Measurements from ENCODE around the gene LYSET. TPM values are rescaled to one million over a fixed set of nuclear protein-coding genes. Genes with fewer than 3 reads are reported as not detected.
"Not testable (repeated sequence)": the region's sequence is repeated elsewhere in the genome, so short reads cannot be mapped to it uniquely, and the experiment has no call there.

The LYSET gene
- total and polyA plus RNA-seq, 10 of the 15 experiments (the other 5 are each of a cell fraction or from before 2014, with no cell fraction given), result 11.9 to 34.5 (median 21.2) TPM

- WGBS (ENCODE audit: insufficient coverage, insufficient replicate concordance, low lambda C conversion rate, missing lambda C conversion rate), result 43% methylated on average over 6 of the region's 6 CpGs
- H3K9me3 ChIP-seq (replicated peaks; ENCODE audit: control insufficient read depth, insufficient read depth, low read length); H3K4me2 ChIP-seq (ENCODE audit: control insufficient read depth, insufficient read depth); H3K27ac ChIP-seq (ENCODE audit: control insufficient read depth, insufficient read depth); H2AFZ ChIP-seq (ENCODE audit: control insufficient read depth, low read depth, low read length); H3K79me2 ChIP-seq (ENCODE audit: control insufficient read depth, insufficient read depth, low read length); ATAC-seq; H3K36me3 ChIP-seq (ENCODE audit: control insufficient read depth in 2 of 2, insufficient read depth in 2 of 2, low read length in 1 of 2); H3K9ac ChIP-seq (ENCODE audit: control insufficient read depth, insufficient read depth, low read length); DNase-seq (ENCODE audit: low read depth, low spot score); H3K4me3 ChIP-seq; H4K20me1 ChIP-seq (ENCODE audit: control insufficient read depth, insufficient read depth); BruUV-seq (replicated peaks); H3K4me1 ChIP-seq (ENCODE audit: control insufficient read depth, insufficient read depth, low read length); FAIRE-seq; in situ Hi-C loops (cut with MboI); H3K27me3 ChIP-seq (replicated peaks in 1 of 2; ENCODE audit: control insufficient read depth in 2 of 2, insufficient read depth in 2 of 2, low read length in 1 of 2): not testable (repeated sequence)
- ChIA-PET POLR2A (interaction anchor here (0.5 to 0.6 kb wide), 2 partner anchors 12 to 402 kb away, joined by 4 to 9 read pairs; no protein-coding TSS in a partner anchor), SMC1A (ENCODE audit: uncharacterized antibody, unreplicated experiment) (interaction anchor here (7.8 kb wide), 1 partner anchor 7 kb away, joined by 69 read pairs; no protein-coding TSS in a partner anchor), RAD21 (ENCODE audit: unreplicated experiment) (interaction anchor here (0.9 to 1.1 kb wide), 2 partner anchors 15 to 57 kb away, joined by 4 read pairs; partner anchors contain the start of genes LYSET and MOAP1), CTCF (interaction anchor here (0.6 to 5.4 kb wide), 6 partner anchors 9 to 236 kb away, joined by 3 to 47 read pairs (median 4); no protein-coding TSS in a partner anchor)
- intact Hi-C loops (cut with micrococcal nuclease; ENCODE audit: unreplicated experiment), result loop anchor here (5.0 to 10.0 kb wide), 2 partner anchors 38 to 455 kb away; partner anchors contain the start of genes GON7 and UBR7
- TF ChIP-seq NFYB (IDR thresholded peaks at IDR 0.05; ENCODE audit: insufficient read depth, low read depth, low read length), result peak; percentile 66; the same call in 1 of the 2 replicates
Observed at GRCh38 chr14:93169619-93170018, 15.5 kb upstream of the LYSET start.

GRCh38 chr14:93170141-93170540 lies 15.0 kb upstream of the LYSET start:
- H3K27ac ChIP-seq (ENCODE audit: control insufficient read depth, insufficient read depth); H4K20me1 ChIP-seq (ENCODE audit: control insufficient read depth, insufficient read depth); H3K4me1 ChIP-seq (ENCODE audit: control insufficient read depth, insufficient read depth, low read length); DNase-seq (ENCODE audit: low read depth, low spot score); in situ Hi-C loops (cut with MboI); H3K9me3 ChIP-seq (replicated peaks; ENCODE audit: control insufficient read depth, insufficient read depth, low read length); H3K36me3 ChIP-seq (ENCODE audit: control insufficient read depth in 2 of 2, insufficient read depth in 2 of 2, low read length in 1 of 2); H3K79me2 ChIP-seq (ENCODE audit: control insufficient read depth, insufficient read depth, low read length); H3K4me3 ChIP-seq; FAIRE-seq; H3K27me3 ChIP-seq (replicated peaks in 1 of 2; ENCODE audit: control insufficient read depth in 2 of 2, insufficient read depth in 2 of 2, low read length in 1 of 2); BruUV-seq (replicated peaks); H3K9ac ChIP-seq (ENCODE audit: control insufficient read depth, insufficient read depth, low read length); intact Hi-C loops (cut with micrococcal nuclease; ENCODE audit: unreplicated experiment); ATAC-seq; H3K4me2 ChIP-seq (ENCODE audit: control insufficient read depth, insufficient read depth); H2AFZ ChIP-seq (ENCODE audit: control insufficient read depth, low read depth, low read length): not testable (repeated sequence)
- RAD21 ChIA-PET (ENCODE audit: unreplicated experiment), result interaction anchor here (1.1 kb wide), 1 partner anchor 57 kb away, joined by 4 read pairs; no protein-coding TSS in a partner anchor
- POLR2A ChIA-PET, result interaction anchor here (0.6 kb wide), 1 partner anchor 403 kb away, joined by 9 read pairs; no protein-coding TSS in a partner anchor
- CTCF ChIA-PET, result interaction anchor here (1.7 to 5.4 kb wide), 2 partner anchors 9 to 57 kb away, joined by 8 to 47 read pairs; no protein-coding TSS in a partner anchor
- SMC1A ChIA-PET (ENCODE audit: uncharacterized antibody, unreplicated experiment), result interaction anchor here (7.8 kb wide), 1 partner anchor 7 kb away, joined by 69 read pairs; no protein-coding TSS in a partner anchor
- WGBS (ENCODE audit: insufficient coverage, insufficient replicate concordance, low lambda C conversion rate, missing lambda C conversion rate), result 81% methylated on average over 14 of the region's 20 CpGs
